KMS-11 (cell line): Measurements from ENCODE around the gene NTN4.
"Not testable (repeated sequence)": the region's sequence is repeated elsewhere in the genome, so short reads cannot be mapped to it uniquely, and the experiment has no call there.

ENCODE experiments used
- H2AFZ ChIP-seq: fragments of 200-600 bp; sonication (generic); 2 replicates; pipeline ENCODE4 v1.6.1; 2016; ENCODE audit warnings: antibody characterized with exemption, mixed run types, low read depth
- H3K27ac ChIP-seq: fragments of 200-600 bp; sonication (generic); 2 replicates; pipeline ENCODE4 v1.6.1; 2016; ENCODE audit warnings: mild to moderate bottlenecking, mixed run types
- H3K27me3 ChIP-seq: fragments of 200-600 bp; sonication (generic); 2 replicates; pipeline ENCODE4 v1.6.1; 2017; ENCODE audit warnings: mild to moderate bottlenecking, low read depth, mixed run types, moderate library complexity; ENCODE audit not compliant: insufficient read depth
- H3K36me3 ChIP-seq: fragments of 200-600 bp; sonication (generic); 2 replicates; pipeline ENCODE4 v1.6.1; 2017; ENCODE audit warnings: mild to moderate bottlenecking, mixed run types; ENCODE audit not compliant: insufficient read depth
- H3K4me1 ChIP-seq: fragments of 200-600 bp; sonication (generic); 2 replicates; pipeline ENCODE4 v1.6.1; 2016; ENCODE audit warnings: mild to moderate bottlenecking, low read depth, mixed run types; ENCODE audit not compliant: poor library complexity, severe bottlenecking
- H3K4me2 ChIP-seq: fragments of 200-600 bp; sonication (generic); 2 replicates; pipeline ENCODE4 v1.7.0; 2016; ENCODE audit warnings: mild to moderate bottlenecking, mixed run types
- H3K4me3 ChIP-seq: fragments of 200-600 bp; sonication (generic); IDR thresholded peaks from 2 replicates; pipeline ENCODE4 v1.6.1; 2017; ENCODE audit warnings: low read depth, low read length, mixed read lengths; ENCODE audit not compliant: insufficient read depth
- H3K79me2 ChIP-seq: fragments of 200-600 bp; sonication (generic); 2 replicates; pipeline ENCODE4 v1.6.1; 2016; ENCODE audit warnings: low read depth, mixed run types; ENCODE audit not compliant: insufficient read depth
- H3K9ac ChIP-seq: fragments of 200-600 bp; sonication (generic); 2 replicates; pipeline ENCODE4 v1.6.1; 2016; ENCODE audit warnings: mild to moderate bottlenecking, mixed run types
- H4K20me1 ChIP-seq: fragments of 200-600 bp; sonication (generic); 2 replicates; pipeline ENCODE4 v1.6.1; 2016; ENCODE audit warnings: mild to moderate bottlenecking, mixed run types; ENCODE audit not compliant: insufficient read depth
- CTCF ChIP-seq: fragments of 200-600 bp; sonication (generic); conservative IDR thresholded peaks from 2 replicates; pipeline ENCODE4 v1.6.1; 2017; ENCODE audit warnings: low read depth, mild to moderate bottlenecking, antibody characterized with exemption, low read length, moderate library complexity, mixed read lengths

Gene NTN4

DNA sequence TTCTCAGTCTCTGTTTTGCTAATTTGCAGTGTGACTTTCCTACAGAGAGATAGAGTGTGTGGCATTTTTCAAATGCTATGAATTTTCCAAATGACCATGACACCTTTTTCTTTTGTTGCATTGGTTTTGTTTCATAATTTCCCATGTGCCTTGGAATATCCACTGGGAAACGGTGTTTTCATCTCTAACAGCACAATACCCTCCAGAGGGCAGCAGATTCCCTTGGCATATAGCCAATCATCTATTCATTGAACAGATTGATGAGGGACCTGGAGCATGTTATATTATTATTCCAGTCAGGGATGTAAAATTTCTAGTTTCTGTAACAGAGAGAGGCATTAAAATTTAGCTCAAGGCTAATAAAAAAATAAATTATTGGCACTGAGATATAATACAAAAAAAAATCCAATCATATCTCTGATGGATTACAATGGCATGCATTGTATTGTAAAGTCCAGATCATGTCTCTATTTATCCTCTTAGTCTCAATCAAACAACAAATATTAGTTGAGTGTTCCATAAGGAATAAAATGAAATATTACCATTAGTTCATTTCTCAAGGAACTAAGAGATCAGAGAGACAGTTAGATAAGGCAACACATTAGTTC lies 29.6 kb upstream of the NTN4 start:
- H3K79me2 ChIP-seq = no peaks in the 10 kb centered on the region
- H4K20me1 ChIP-seq = no peaks in the 10 kb centered on the region
- no peak overlapping the region for H3K9ac ChIP-seq
- no peak overlapping the region for H3K27ac ChIP-seq
- H3K36me3 ChIP-seq = no peaks in the 10 kb centered on the region
- no peaks in the 10 kb centered on the region for H3K27me3 ChIP-seq
- TF ChIP-seq CTCF = no peak; the same call in 1 of the 2 replicates
- no peaks in the 10 kb centered on the region for H3K4me1 ChIP-seq
- H3K4me3 ChIP-seq = no peak overlapping the region
- no peak overlapping the region for H2AFZ ChIP-seq
- H3K4me2 ChIP-seq = no peak overlapping the region

DNA sequence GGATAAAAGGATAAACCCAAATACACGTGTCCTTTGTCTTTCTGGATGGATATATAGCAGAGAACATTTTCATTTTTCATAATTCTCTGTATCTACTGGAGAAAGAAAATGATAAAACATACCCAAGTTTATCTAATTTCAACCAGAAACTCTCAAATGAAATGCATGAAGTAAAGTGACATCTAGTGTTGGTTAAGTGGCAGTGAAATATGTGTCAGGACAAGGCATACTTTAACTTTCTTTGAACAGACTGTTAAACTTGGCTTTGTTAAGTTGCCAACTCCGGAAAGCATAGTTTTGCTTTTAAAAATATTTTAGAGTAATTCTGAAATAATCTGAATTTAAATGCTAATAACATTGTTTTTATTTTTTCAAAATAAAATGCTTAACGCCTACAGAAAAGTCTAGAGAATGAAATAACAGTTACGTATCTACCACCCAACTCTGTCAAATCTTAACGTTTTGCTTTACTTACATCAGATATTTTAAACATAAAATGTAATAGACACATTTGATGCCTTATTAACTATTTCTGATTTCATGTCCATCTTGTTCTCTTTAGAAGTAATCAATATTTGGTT lies 25.2 kb upstream of the NTN4 start:
- Histone ChIP-seq H3K4me1 (no peaks in the 10 kb centered on the region), H3K79me2 (no peaks in the 10 kb centered on the region), H3K9ac (no peak overlapping the region), H3K4me2 (no peak overlapping the region), H3K4me3 (no peak overlapping the region), H3K36me3 (no peaks in the 10 kb centered on the region), H3K27me3 (no peaks in the 10 kb centered on the region), H2AFZ (no peak overlapping the region), H4K20me1 (no peaks in the 10 kb centered on the region), H3K27ac (no peak overlapping the region)
- peak; percentile 62 for TF ChIP-seq CTCF

- not testable (repeated sequence) for H3K4me2 ChIP-seq, H3K4me3 ChIP-seq, H3K27ac ChIP-seq, H3K9ac ChIP-seq, H2AFZ ChIP-seq, H4K20me1 ChIP-seq, H3K4me1 ChIP-seq, H3K36me3 ChIP-seq, H3K27me3 ChIP-seq, H3K79me2 ChIP-seq
Observed at GRCh38 chr12:95812155-95812554, 21.6 kb upstream of the NTN4 start.

GRCh38 chr12:95810411-95810810 lies 19.8 kb upstream of the NTN4 start:
- Histone ChIP-seq H2AFZ (no peak overlapping the region), H3K4me2 (no peak overlapping the region), H3K27ac (no peak overlapping the region), H3K9ac (no peak overlapping the region), H3K27me3 (no peaks in the 10 kb centered on the region), H3K4me3 (no peak overlapping the region), H3K4me1 (no peaks in the 10 kb centered on the region), H4K20me1 (no peaks in the 10 kb centered on the region), H3K79me2 (no peaks in the 10 kb centered on the region), H3K36me3 (no peaks in the 10 kb centered on the region)
- no peak for TF ChIP-seq CTCF

GRCh38 chr12:95809000-95809680 lies 18.6 kb upstream of the NTN4 start:
- H3K4me2 ChIP-seq = no peak overlapping the region
- no peak overlapping the region for H3K9ac ChIP-seq
- H4K20me1 ChIP-seq = no peaks in the 10 kb centered on the region
- H2AFZ ChIP-seq = no peak overlapping the region
- TF ChIP-seq CTCF = no peak
- no peaks in the 10 kb centered on the region for H3K36me3 ChIP-seq
- no peak overlapping the region for H3K27ac ChIP-seq
- H3K79me2 ChIP-seq = no peaks in the 10 kb centered on the region
- H3K27me3 ChIP-seq = no peaks in the 10 kb centered on the region
- no peaks in the 10 kb centered on the region for H3K4me1 ChIP-seq
- H3K4me3 ChIP-seq = no peak overlapping the region
